GM19023 (cell line): ENCODE measurements around the gene CXCL10.
A peak's percentile ranks its signal among the peaks of the same experiment; 100 is the strongest.

Source experiments
- ATAC-seq: cut with Tn5 transposase; IDR thresholded peaks from one replicate; pipeline ENCODE4 v1.9.1; 2021; ENCODE audit warnings: mild to moderate bottlenecking, moderate library complexity; ENCODE audit not compliant: unreplicated experiment

Gene CXCL10

DNA sequence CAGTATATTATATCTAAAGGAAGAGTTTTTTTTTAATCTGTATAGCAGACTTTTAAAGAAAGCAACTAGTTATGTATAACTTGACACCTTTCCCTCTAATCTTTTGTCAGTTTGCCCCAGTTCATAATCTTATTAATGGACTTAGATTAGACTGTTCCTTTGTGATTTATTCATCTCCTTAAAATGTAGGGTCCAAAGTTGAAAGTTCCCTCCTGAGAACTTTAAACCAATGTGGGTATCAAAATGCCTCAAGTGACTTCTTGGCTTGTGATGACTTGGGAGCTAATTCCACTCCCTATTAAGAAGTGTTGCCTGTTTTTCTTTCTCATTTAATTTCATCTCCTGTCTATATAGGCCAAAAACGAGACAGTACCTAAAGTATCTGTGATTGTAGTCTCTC, 26.2 kb downstream of the CXCL10 start:
- ATAC-seq: no peak

DNA sequence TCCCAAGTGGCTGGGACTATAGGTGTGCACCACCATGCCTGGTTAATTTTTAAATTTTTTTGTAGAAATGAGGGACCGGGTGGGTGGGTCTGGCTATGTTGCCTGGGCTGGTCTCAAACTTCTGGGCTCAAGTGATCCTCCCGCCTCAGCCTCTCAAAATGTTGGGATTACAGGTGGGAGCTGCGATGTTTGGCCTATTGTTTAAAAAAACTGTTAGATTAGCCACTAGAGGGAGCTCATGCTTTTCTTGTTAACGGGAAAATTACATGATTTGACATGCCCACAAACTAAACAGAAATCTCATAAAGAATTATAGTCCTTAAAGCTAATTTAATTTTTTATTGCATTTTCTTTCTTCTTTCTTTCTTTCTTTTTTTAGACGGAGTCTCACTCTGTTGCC, 27.6 kb downstream of the CXCL10 start:
- no peak for ATAC-seq

DNA sequence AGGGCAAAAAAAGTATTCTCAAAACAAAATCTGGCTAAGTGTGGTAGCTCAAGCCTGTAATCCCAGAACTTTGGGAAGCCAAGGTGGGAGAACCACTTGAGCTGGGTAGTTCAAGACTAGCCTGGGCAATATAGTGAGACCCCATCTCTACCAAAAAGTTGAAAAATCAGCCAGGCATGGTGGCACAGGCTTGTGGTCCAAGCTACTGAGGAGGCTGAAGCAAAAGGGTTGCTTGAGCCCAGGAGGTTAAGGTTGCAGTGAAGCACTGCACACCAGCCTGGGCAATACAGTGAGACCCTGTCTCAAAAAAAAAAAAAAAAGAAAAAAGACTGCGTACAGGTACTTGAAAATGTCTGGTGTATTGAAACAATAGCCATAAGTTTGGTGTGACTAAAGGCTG, 30.8 kb downstream of the CXCL10 start:
- ATAC-seq: no peak

DNA sequence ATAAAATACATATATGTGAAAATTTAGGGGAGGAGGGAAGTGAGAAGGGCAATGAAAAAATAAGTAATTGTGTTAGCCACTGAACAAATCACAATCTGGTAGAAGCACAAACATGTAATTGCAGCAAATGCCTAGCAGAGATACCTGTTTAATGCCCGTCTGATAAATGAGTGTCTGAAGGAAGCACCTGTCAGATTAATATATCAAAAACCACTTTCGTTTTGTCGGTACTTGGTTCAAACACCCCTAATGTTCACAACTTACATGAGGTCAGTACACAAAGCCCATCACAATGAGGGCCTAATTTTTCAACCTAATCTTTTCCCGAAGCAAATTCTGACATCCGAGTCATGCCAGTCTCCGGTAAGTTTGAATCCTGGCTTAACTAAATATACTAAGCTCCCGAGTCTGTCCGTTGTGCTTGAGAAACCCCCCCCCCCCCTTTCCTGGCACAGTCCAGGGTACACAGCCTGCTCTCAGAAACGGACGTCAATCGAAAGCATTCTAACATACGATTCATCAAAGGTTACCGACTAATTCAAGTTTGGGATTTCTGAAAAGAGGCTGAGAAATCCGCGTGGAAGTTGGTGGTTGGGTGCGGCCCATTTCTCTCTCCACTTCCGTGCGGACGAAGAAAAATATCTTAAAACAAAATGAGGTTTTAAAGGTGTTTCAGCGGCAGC, 33.3 kb downstream of the CXCL10 start:
- peak; percentile 5 for ATAC-seq

DNA sequence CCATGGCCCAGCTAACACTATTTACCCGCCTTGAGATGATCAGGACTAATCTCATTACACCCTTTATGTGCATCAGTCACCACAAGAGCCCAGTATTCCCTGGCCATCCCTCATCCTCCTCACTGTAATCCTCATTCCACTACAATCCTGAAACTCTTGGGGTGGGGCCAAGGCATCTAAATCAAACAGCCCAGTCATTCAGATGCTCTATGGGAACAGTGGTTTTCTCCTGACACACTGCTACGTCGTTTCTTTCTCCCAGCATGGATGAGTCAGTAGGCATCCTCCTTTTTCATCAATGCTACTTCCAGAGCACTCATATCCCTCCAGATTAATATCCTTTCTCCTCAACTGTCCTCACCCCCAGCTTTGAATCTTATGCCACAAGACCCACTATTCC, 38.2 kb downstream of the CXCL10 start:
- ATAC-seq: no peak

DNA sequence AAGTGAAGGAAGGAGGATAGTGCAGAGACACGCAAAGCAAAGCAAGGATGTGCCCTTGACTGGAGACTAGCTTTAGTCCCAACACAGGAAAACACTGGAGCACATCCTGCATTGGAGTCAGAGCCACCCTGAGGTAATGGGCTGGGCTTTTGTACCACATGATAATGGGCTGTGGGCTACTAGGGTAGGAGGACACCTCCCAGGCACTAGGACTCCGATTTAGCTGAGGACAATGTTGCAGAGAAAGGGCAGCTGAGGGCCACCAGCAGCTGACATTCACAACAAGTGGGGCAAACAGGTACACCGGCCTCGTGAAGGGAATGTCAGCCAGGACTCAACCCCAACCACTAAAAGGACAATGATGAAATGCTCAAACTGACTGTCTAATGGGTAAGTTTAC, 42.7 kb downstream of the CXCL10 start:
- ATAC-seq: no peak

DNA sequence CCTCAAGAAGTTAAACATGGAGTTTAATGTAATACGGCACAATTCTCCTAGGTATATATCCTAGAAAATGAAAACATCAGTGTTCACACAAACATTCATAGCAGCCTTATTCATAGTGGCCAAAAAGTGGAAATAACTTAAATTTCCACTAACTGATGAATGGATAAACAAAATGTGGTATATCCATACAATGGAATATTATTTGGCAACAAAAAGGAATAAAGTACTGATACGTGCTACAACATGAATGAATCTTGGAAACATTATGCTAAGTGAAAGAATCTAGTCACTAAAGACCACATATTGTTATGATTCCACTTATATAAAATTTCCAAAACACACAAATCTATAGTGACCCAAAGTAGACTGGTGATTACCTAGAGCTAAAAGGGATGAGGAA, 47.1 kb downstream of the CXCL10 start:
- ATAC-seq: no peak

DNA sequence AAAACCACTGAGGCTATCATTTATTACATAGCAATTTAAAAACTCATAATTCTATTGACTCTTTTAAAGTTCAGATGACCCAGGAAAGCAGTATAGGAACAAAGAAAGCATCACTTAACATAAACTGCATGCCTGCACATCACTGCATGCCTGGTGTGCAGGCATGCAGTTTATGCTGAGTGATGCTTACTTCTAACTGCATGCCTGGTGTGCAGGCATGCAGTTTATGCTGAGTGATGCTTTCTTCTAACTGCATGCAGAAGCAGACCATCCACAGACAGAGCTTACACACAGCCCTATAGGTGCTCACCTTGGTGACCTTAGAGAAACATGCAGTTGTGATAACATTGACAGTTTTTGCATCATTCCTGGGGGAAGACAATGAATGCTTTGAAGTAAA, 49.5 kb downstream of the CXCL10 start:
- no peak for ATAC-seq
